Activated naive CD4-positive, alpha-beta T cell treated with anti-CD3 and anti-CD28 coated beads, Interleukin-2, amount 50 U/mL, for 16 hours (primary cell): ENCODE data around the gene VAV2.
"Not testable (repeated sequence)": the region's sequence is repeated elsewhere in the genome, so short reads cannot be mapped to it uniquely, and the experiment has no call there.

Experiments used
- DNase-seq: peaks from one replicate; pipeline ENCODE4 v3.0.0-alpha.2; 2020

Gene VAV2

GRCh38 chr9:133760713-133761290 is 231.3 kb downstream of the VAV2 start:
- DNase-seq, result no peak

- DNase-seq, result no peak
Measured at GRCh38 chr9:133759946-133760345, 232.2 kb downstream of the VAV2 start.

- DNase-seq, result no peak
Measured at GRCh38 chr9:133759146-133759900, 232.8 kb downstream of the VAV2 start.

GRCh38 chr9:133758228-133758627 is 233.9 kb downstream of the VAV2 start:
- DNase-seq, result no peak

- DNase-seq, result no peak
Measured at GRCh38 chr9:133754688-133755227, 237.4 kb downstream of the VAV2 start.

- DNase-seq, result no peak
Measured at GRCh38 chr9:133754187-133754586, 237.9 kb downstream of the VAV2 start.

- no peak for DNase-seq
Measured at GRCh38 chr9:133752739-133753446, 239.2 kb downstream of the VAV2 start.

GRCh38 chr9:133750982-133751649 is 241.0 kb downstream of the VAV2 start:
- no peak for DNase-seq

- no peak for DNase-seq
Measured at GRCh38 chr9:133747309-133747708, 244.8 kb downstream of the VAV2 start.

GRCh38 chr9:133744528-133744927 is 247.6 kb downstream of the VAV2 start:
- DNase-seq, result not testable (repeated sequence)

GRCh38 chr9:133742849-133743444 is 249.2 kb downstream of the VAV2 start:
- DNase-seq, result peak; percentile 75

- no peak for DNase-seq
Measured at GRCh38 chr9:133742251-133742650, 249.9 kb downstream of the VAV2 start.

- no peak for DNase-seq
Measured at GRCh38 chr9:133741716-133742115, 250.4 kb downstream of the VAV2 start.

- no peak for DNase-seq
Measured at GRCh38 chr9:133740911-133741310, 251.2 kb downstream of the VAV2 start.

- DNase-seq, result no peak
Measured at GRCh38 chr9:133739408-133740280, 252.5 kb downstream of the VAV2 start.

- no peak for DNase-seq
Measured at GRCh38 chr9:133738640-133739225, 253.4 kb downstream of the VAV2 start.

- peak; percentile 46 for DNase-seq
Measured at GRCh38 chr9:133737774-133738639, 254.1 kb downstream of the VAV2 start, which contains the start of gene SARDH. Gene SARDH, minus strand, starts transcription at chr9:133738352. Its CDS starts 4,179 bp downstream, at chr9:133734173.

GRCh38 chr9:133737071-133737773 is 254.9 kb downstream of the VAV2 start:
- DNase-seq, result no peak

- no peak for DNase-seq
Measured at GRCh38 chr9:133735931-133736330, 256.2 kb downstream of the VAV2 start.

- no peak for DNase-seq
Measured at GRCh38 chr9:133735415-133735775, 256.7 kb downstream of the VAV2 start.
